Loucy (cell line): ENCODE data around the gene MPPE1.

Experiments
- EZH2phosphoT487 ChIP-seq: fragments of 200-600 bp; IDR thresholded peaks from 2 replicates; pipeline ENCODE4 v1.6.1; 2018; ENCODE audit warnings: antibody characterized with exemption, mild to moderate bottlenecking, moderate library complexity, borderline replicate concordance
- TF ChIP-seq, protein P1 (sequence below): fragments of 200-600 bp; sonication (generic); conservative IDR thresholded peaks from 2 replicates; pipeline ENCODE4 v1.5.1; 2014; ENCODE audit warnings: mild to moderate bottlenecking, antibody characterized with exemption, low read length

GRCh38 chr18:11868230-11868629 lies 39.9 kb downstream of the MPPE1 start:
- TF ChIP-seq, protein P1, sequence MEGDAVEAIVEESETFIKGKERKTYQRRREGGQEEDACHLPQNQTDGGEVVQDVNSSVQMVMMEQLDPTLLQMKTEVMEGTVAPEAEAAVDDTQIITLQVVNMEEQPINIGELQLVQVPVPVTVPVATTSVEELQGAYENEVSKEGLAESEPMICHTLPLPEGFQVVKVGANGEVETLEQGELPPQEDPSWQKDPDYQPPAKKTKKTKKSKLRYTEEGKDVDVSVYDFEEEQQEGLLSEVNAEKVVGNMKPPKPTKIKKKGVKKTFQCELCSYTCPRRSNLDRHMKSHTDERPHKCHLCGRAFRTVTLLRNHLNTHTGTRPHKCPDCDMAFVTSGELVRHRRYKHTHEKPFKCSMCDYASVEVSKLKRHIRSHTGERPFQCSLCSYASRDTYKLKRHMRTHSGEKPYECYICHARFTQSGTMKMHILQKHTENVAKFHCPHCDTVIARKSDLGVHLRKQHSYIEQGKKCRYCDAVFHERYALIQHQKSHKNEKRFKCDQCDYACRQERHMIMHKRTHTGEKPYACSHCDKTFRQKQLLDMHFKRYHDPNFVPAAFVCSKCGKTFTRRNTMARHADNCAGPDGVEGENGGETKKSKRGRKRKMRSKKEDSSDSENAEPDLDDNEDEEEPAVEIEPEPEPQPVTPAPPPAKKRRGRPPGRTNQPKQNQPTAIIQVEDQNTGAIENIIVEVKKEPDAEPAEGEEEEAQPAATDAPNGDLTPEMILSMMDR: no peak
- no peak for TF ChIP-seq EZH2phosphoT487
